H9 (cell line): ENCODE data around the gene GPATCH3. TPM values are rescaled to one million over a fixed set of nuclear protein-coding genes. Genes with fewer than 3 reads are reported as not detected.

ENCODE experiments used
- DNase-seq: peaks from one replicate; pipeline ENCODE4 v3.0.0-alpha.2; 2017
- H2AFZ ChIP-seq: one replicate; pipeline ENCODE4 v1.6.1; 2013; ENCODE audit warnings: mild to moderate bottlenecking, low read length, control low read depth, moderate library complexity
- H2AK5ac ChIP-seq: 2 replicates; pipeline ENCODE4 v1.6.1; 2013; ENCODE audit warnings: low read length, control low read depth, mixed read lengths; ENCODE audit not compliant: insufficient read length
- H2BK120ac ChIP-seq: one replicate; pipeline ENCODE4 v1.6.1; 2013; ENCODE audit warnings: low read depth, mild to moderate bottlenecking, low read length, control low read depth, inconsistent platforms; ENCODE audit not compliant: poor library complexity, severe bottlenecking
- H2BK12ac ChIP-seq: 2 replicates; pipeline ENCODE4 v1.6.1; 2013; ENCODE audit warnings: low read length, control low read depth, mixed read lengths, low read depth; ENCODE audit not compliant: insufficient read length
- H2BK15ac ChIP-seq: 2 replicates; pipeline ENCODE4 v1.6.1; 2013; ENCODE audit warnings: low read depth, low read length, control low read depth
- H2BK20ac ChIP-seq: one replicate; pipeline ENCODE4 v1.6.1; 2013; ENCODE audit warnings: low read depth, mild to moderate bottlenecking, low read length, control low read depth, inconsistent platforms; ENCODE audit not compliant: poor library complexity, severe bottlenecking
- H2BK5ac ChIP-seq: 2 replicates; pipeline ENCODE4 v1.6.1; 2013; ENCODE audit warnings: low read length, control low read depth, mixed read lengths; ENCODE audit not compliant: insufficient read length
- H3K14ac ChIP-seq: 2 replicates; pipeline ENCODE4 v1.6.1; 2013; ENCODE audit warnings: low read length, control low read depth; ENCODE audit not compliant: insufficient read depth
- H3K18ac ChIP-seq: 2 replicates; pipeline ENCODE4 v1.6.1; 2013; ENCODE audit warnings: low read depth, mild to moderate bottlenecking, mixed read lengths, low read length, control low read depth; ENCODE audit not compliant: insufficient read length
- H3K23ac ChIP-seq: 2 replicates; pipeline ENCODE4 v1.6.1; 2013; ENCODE audit warnings: low read length, control low read depth, mixed read lengths, low read depth; ENCODE audit not compliant: insufficient read length
- H3K23me2 ChIP-seq: 2 replicates; pipeline ENCODE4 v1.6.1; 2013; ENCODE audit warnings: low read depth, mild to moderate bottlenecking, mixed read lengths, low read length, control low read depth; ENCODE audit not compliant: insufficient read length, poor library complexity, severe bottlenecking
- H3K27ac ChIP-seq: 2 replicates; pipeline ENCODE4 v1.5.1; 2013; ENCODE audit warnings: low read length, control low read depth, mixed read lengths, low read depth; ENCODE audit not compliant: insufficient read length
- H3K27me3 ChIP-seq: 2 replicates; pipeline ENCODE4 v1.6.1; 2013; ENCODE audit warnings: low read length, control low read depth, inconsistent platforms; ENCODE audit not compliant: insufficient read depth
- H3K4ac ChIP-seq: 2 replicates; pipeline ENCODE4 v1.6.1; 2013; ENCODE audit warnings: low read depth, mild to moderate bottlenecking, control low read depth, inconsistent platforms, low read length, moderate library complexity
- H3K4me1 ChIP-seq: 2 replicates; pipeline ENCODE4 v1.6.1; 2013; ENCODE audit warnings: low read length, control low read depth, inconsistent platforms; ENCODE audit not compliant: insufficient read depth
- H3K4me2 ChIP-seq: 2 replicates; pipeline ENCODE4 v1.6.1; 2013; ENCODE audit warnings: low read length, control low read depth, mixed read lengths; ENCODE audit not compliant: insufficient read length, insufficient read depth
- H3K56ac ChIP-seq: 2 replicates; pipeline ENCODE4 v1.6.1; 2013; ENCODE audit warnings: low read depth, mild to moderate bottlenecking, mixed read lengths, low read length, control low read depth; ENCODE audit not compliant: insufficient read length
- H3K79me1 ChIP-seq: 2 replicates; pipeline ENCODE4 v1.6.1; 2013; ENCODE audit warnings: low read depth, mild to moderate bottlenecking, moderate library complexity, low read length, control low read depth, inconsistent platforms; ENCODE audit not compliant: insufficient read depth, poor library complexity, severe bottlenecking
- H3K79me2 ChIP-seq: 2 replicates; pipeline ENCODE4 v1.6.1; 2013; ENCODE audit warnings: low read length, control low read depth, inconsistent platforms; ENCODE audit not compliant: insufficient read depth
- H3K9ac ChIP-seq: 2 replicates; pipeline ENCODE4 v1.6.1; 2013; ENCODE audit warnings: low read length, control low read depth, mixed read lengths; ENCODE audit not compliant: insufficient read length; ENCODE audit errors: extremely low read depth
- H3K9me3 ChIP-seq: one replicate; pipeline ENCODE4 v1.6.1; 2013; ENCODE audit warnings: low read depth, low read length, inconsistent platforms; ENCODE audit not compliant: control insufficient read depth
- H3T11ph ChIP-seq: one replicate; pipeline ENCODE4 v1.6.1; 2013; ENCODE audit warnings: mild to moderate bottlenecking, low read length, control low read depth, inconsistent platforms
- H4K20me1 ChIP-seq: one replicate; pipeline ENCODE4 v1.6.1; 2013; ENCODE audit not compliant: control insufficient read depth, insufficient read length, insufficient read depth
- H4K5ac ChIP-seq: 2 replicates; pipeline ENCODE4 v1.6.1; 2013; ENCODE audit warnings: low read depth, mild to moderate bottlenecking, mixed read lengths, low read length, control low read depth; ENCODE audit not compliant: insufficient read length
- H4K8ac ChIP-seq: replicated peaks from 2 replicates; pipeline ENCODE4 v1.6.1; 2013; ENCODE audit warnings: low read length, control low read depth, mixed read lengths, low read depth; ENCODE audit not compliant: insufficient read length
- H4K91ac ChIP-seq: 2 replicates; pipeline ENCODE4 v1.6.1; 2013; ENCODE audit warnings: low read depth, mild to moderate bottlenecking, moderate library complexity, mixed read lengths, low read length, control low read depth; ENCODE audit not compliant: insufficient read length
- H3K27ac Mint-ChIP-seq, 3 experiments: 2 replicates in 2 of 3; 3 replicates in 1 of 3; pipeline ENCODE4 v1.8.0; 2020 to 2021; ENCODE audit warnings: mixed read lengths in 3 of 3, mild to moderate bottlenecking in 1 of 3, moderate library complexity in 1 of 3
- H3K27me3 Mint-ChIP-seq: 2 replicates; pipeline ENCODE4 v1.8.0; 2021; ENCODE audit warnings: low read depth, mild to moderate bottlenecking, moderate library complexity, mixed read lengths
- H3K36me3 Mint-ChIP-seq, 3 experiments: 2 replicates in 2 of 3; 3 replicates in 1 of 3; pipeline ENCODE4 v1.8.0; 2020 to 2021; ENCODE audit warnings: low read depth in 3 of 3, mixed read lengths in 3 of 3; ENCODE audit not compliant: insufficient read depth in 1 of 3
- H3K4me1 Mint-ChIP-seq, 2 experiments: 2 replicates each; pipeline ENCODE4 v1.8.0; 2020; ENCODE audit warnings: mixed read lengths in 2 of 2
- H3K4me3 Mint-ChIP-seq, 2 experiments: 2 replicates in 1 of 2; 3 replicates in 1 of 2; pipeline ENCODE4 v1.8.0; 2020 to 2021; ENCODE audit warnings: mild to moderate bottlenecking in 2 of 2, mixed read lengths in 2 of 2, moderate library complexity in 1 of 2
- H3K9me3 Mint-ChIP-seq, 2 experiments: 2 replicates in 1 of 2; 3 replicates in 1 of 2; pipeline ENCODE4 v1.8.0; 2020; ENCODE audit warnings: mild to moderate bottlenecking in 2 of 2, mixed read lengths in 2 of 2, moderate library complexity in 1 of 2
- WGBS: extraction: QIAGEN DNeasy Blood & Tissue Kit; methylation state at CpG from one replicate; pipeline ENCODE4 v1.1.7; 2013; ENCODE audit warnings: missing lambda C conversion rate, low lambda C conversion rate, mixed read lengths; ENCODE audit not compliant: insufficient read length; ENCODE audit errors: extremely low coverage; 5-methylcytosine and 5-hydroxymethylcytosine counted together
- total RNA-seq: library from RNA; stranded (reverse); gene quantifications from 2 replicates; pipeline ENCODE4 v1.2.1, GENCODE V29; 2021
- TF ChIP-seq, protein P1 (sequence below): fragments of 200-600 bp; sonication (generic); conservative IDR thresholded peaks from 3 replicates; pipeline ENCODE4 v1.8.0; 2021; ENCODE audit warnings: antibody characterized with exemption, mild to moderate bottlenecking

The GPATCH3 gene
- total RNA-seq, 1 experiment from 2014 or later = 19.4 TPM

DNA sequence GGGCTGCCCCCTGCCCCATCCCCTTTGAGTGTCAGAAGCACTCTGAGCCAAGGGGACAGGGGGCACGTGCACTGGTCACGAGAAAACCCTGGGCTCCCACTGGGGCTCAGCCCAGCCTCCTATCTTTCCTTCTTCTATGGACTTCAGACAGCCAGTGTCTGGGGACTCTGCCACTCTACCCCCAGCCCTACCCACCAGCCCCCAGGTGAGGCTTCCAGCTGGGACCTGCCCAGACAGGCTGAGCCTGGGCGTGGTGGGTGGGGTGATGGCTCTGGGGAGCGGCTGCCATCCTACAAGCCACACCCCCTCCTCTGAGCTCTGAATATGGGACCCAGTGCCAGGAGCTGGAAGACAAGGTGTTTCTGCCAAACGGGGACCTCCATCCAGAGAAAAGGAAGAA lies 45.4 kb downstream of the GPATCH3 start:
- Histone ChIP-seq H3K4me1 (no peaks in the 10 kb centered on the region), H2AK5ac (no peak overlapping the region), H3K79me1 (no peaks in the 10 kb centered on the region), H3K79me2 (no peaks in the 10 kb centered on the region), H3K27ac (no peak overlapping the region), H2BK20ac (no peak overlapping the region), H4K5ac (no peak overlapping the region), H3K27me3 (no peaks in the 10 kb centered on the region), H3K4ac (no peak overlapping the region), H2BK5ac (no peak overlapping the region), H3K56ac (no peak overlapping the region), H3T11ph (no peak overlapping the region), H3K9me3 (no peaks in the 10 kb centered on the region), H2BK12ac (no peak overlapping the region), H4K8ac (no peak overlapping the region), H2BK120ac (no peak overlapping the region), H3K9ac (no peak overlapping the region), H4K20me1 (no peaks in the 10 kb centered on the region), H3K18ac (no peak overlapping the region), H4K91ac (no peak overlapping the region), H3K14ac (no peak overlapping the region), H3K23ac (no peak overlapping the region), H3K23me2 (no peaks in the 10 kb centered on the region), H3K4me2 (no peak overlapping the region), H2BK15ac (no peak overlapping the region), H2AFZ (no peak overlapping the region)
- WGBS = no CpG with 5 or more reads among the region's 5 CpGs
- Mint-ChIP-seq H3K27ac (peak overlapping the region in 1 of 3 experiments; percentile 48; a peak in 1 of 7 replicates), H3K36me3 (peaks cover 17 to 48% (median 39%) of the 10 kb centered on the region in 3 experiments; a peak in 6 of 7 replicates), H3K4me1 (peaks cover 19 to 22% of the 10 kb centered on the region in 2 experiments), H3K27me3 (no peaks in the 10 kb centered on the region), H3K9me3 (no peaks in the 10 kb centered on the region), H3K4me3 (no peak overlapping the region; a peak in 1 of 5 replicates)
- TF ChIP-seq, protein P1, sequence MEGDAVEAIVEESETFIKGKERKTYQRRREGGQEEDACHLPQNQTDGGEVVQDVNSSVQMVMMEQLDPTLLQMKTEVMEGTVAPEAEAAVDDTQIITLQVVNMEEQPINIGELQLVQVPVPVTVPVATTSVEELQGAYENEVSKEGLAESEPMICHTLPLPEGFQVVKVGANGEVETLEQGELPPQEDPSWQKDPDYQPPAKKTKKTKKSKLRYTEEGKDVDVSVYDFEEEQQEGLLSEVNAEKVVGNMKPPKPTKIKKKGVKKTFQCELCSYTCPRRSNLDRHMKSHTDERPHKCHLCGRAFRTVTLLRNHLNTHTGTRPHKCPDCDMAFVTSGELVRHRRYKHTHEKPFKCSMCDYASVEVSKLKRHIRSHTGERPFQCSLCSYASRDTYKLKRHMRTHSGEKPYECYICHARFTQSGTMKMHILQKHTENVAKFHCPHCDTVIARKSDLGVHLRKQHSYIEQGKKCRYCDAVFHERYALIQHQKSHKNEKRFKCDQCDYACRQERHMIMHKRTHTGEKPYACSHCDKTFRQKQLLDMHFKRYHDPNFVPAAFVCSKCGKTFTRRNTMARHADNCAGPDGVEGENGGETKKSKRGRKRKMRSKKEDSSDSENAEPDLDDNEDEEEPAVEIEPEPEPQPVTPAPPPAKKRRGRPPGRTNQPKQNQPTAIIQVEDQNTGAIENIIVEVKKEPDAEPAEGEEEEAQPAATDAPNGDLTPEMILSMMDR = no peak
- no peak for DNase-seq
